ENCODE results near the gene PSMG4.

- TF ChIP-seq FOXP2 (optimal IDR thresholded peaks at IDR 0.05; ENCODE audit: borderline replicate concordance, extremely low read depth, extremely low read length, insufficient read depth) (no peak), TAF1 (IDR thresholded peaks at IDR 0.05; ENCODE audit: borderline replicate concordance, insufficient read depth, low read length) (no peak), POLR2AphosphoS5 (IDR thresholded peaks at IDR 0.05; ENCODE audit: low read depth, low read length) (no peak)
Observed at GRCh38 chr6:3306848-3307247, 48.1 kb downstream of the PSMG4 start.

All from PFSK-1 (cell line).